Measurements from ENCODE around the gene FAM151A. TPM values are rescaled to one million over a fixed set of nuclear protein-coding genes. Genes with fewer than 3 reads are reported as not detected.

FAM151A gene
- total and polyA plus RNA-seq, 4 donors: 0.02 to 0.06 TPM; not detected in 2

- Histone ChIP-seq H3K9ac (ENCODE audit: insufficient read depth in 1 of 2, low read length in 2 of 2) (no peak overlapping the region), H3K4me3 (no peak overlapping the region), H3K36me3 (ENCODE audit: control insufficient read depth in 4 of 4, insufficient read depth in 4 of 4, low read length in 4 of 4) (no peaks in the 10 kb centered on the region), H3K27me3 (ENCODE audit: control insufficient read depth in 3 of 3, insufficient read depth in 3 of 3, low read length in 2 of 3) (no peaks in the 10 kb centered on the region), H3K4me1 (ENCODE audit: control insufficient read depth in 5 of 5, insufficient read depth in 5 of 5, low read length in 5 of 5) (peaks cover 0 to 19% (median 4%) of the 10 kb centered on the region in 5 donors), H3K27ac (ENCODE audit: low read depth in 1 of 2, low read length in 1 of 2) (peak overlapping the region in 1 of 2 donors; percentile 73), H3K9me3 (ENCODE audit: control insufficient read depth in 4 of 4, insufficient read depth in 3 of 4, low read length in 3 of 4) (no peaks in the 10 kb centered on the region)
- TF ChIP-seq CTCF (IDR thresholded peaks at IDR 0.05; ENCODE audit: control extremely low read depth, extremely low read depth): no peak
- DNase-seq (no peak), ATAC-seq (ENCODE audit: insufficient read depth, low FRiP score) (no peak)
- WGBS, 2 donors: 95 to 96% methylated on average over 5 of the region's 5 CpGs
Measured at GRCh38 chr1:54570161-54570560, 53.2 kb downstream of the FAM151A start.

- 77 to 79% methylated on average over 4 of the region's 4 CpGs for WGBS, 2 donors
- Histone ChIP-seq H3K9me3 (ENCODE audit: control insufficient read depth in 4 of 4, insufficient read depth in 3 of 4, low read length in 3 of 4) (no peaks in the 10 kb centered on the region), H3K27me3 (ENCODE audit: control insufficient read depth in 3 of 3, insufficient read depth in 3 of 3, low read length in 2 of 3) (no peaks in the 10 kb centered on the region), H3K27ac (ENCODE audit: low read depth in 1 of 2, low read length in 1 of 2) (peak overlapping the region in 1 of 2 donors; percentile 77), H3K36me3 (ENCODE audit: control insufficient read depth in 4 of 4, insufficient read depth in 4 of 4, low read length in 4 of 4) (no peaks in the 10 kb centered on the region), H3K4me3 (no peak overlapping the region), H3K4me1 (ENCODE audit: control insufficient read depth in 5 of 5, insufficient read depth in 5 of 5, low read length in 5 of 5) (peaks cover 0 to 19% (median 4%) of the 10 kb centered on the region in 5 donors), H3K9ac (ENCODE audit: insufficient read depth in 1 of 2, low read length in 2 of 2) (no peak overlapping the region)
- DNase-seq (peak in 1 of 3 donors; percentile 40), ATAC-seq (ENCODE audit: insufficient read depth, low FRiP score) (no peak)
- TF ChIP-seq CTCF (IDR thresholded peaks at IDR 0.05; ENCODE audit: control extremely low read depth, extremely low read depth): no peak
Measured at GRCh38 chr1:54569339-54569738, 54.0 kb downstream of the FAM151A start.

GRCh38 chr1:54567961-54568360, 55.4 kb downstream of the FAM151A start:
- Histone ChIP-seq H3K4me3 (no peak overlapping the region), H3K36me3 (ENCODE audit: control insufficient read depth in 4 of 4, insufficient read depth in 4 of 4, low read length in 4 of 4) (no peaks in the 10 kb centered on the region), H3K9me3 (ENCODE audit: control insufficient read depth in 4 of 4, insufficient read depth in 3 of 4, low read length in 3 of 4) (no peaks in the 10 kb centered on the region), H3K9ac (ENCODE audit: insufficient read depth in 1 of 2, low read length in 2 of 2) (no peak overlapping the region), H3K4me1 (ENCODE audit: control insufficient read depth in 5 of 5, insufficient read depth in 5 of 5, low read length in 5 of 5) (peaks cover 0 to 19% (median 4%) of the 10 kb centered on the region in 5 donors), H3K27ac (ENCODE audit: low read depth in 1 of 2, low read length in 1 of 2) (peak overlapping the region in 1 of 2 donors; percentile 77), H3K27me3 (ENCODE audit: control insufficient read depth in 3 of 3, insufficient read depth in 3 of 3, low read length in 2 of 3) (no peaks in the 10 kb centered on the region)
- TF ChIP-seq CTCF (IDR thresholded peaks at IDR 0.05; ENCODE audit: control extremely low read depth, extremely low read depth): no peak
- WGBS, 2 donors: 29 to 46% methylated on average over 5 of the region's 5 CpGs
- DNase-seq (peak in 1 of 3 donors; percentile 32), ATAC-seq (ENCODE audit: insufficient read depth, low FRiP score) (no peak)
